ENCODE measurements around the gene PWP1.
"Not testable (repeated sequence)": the region's sequence is repeated elsewhere in the genome, so short reads cannot be mapped to it uniquely, and the experiment has no call there.

The PWP1 gene

DNA sequence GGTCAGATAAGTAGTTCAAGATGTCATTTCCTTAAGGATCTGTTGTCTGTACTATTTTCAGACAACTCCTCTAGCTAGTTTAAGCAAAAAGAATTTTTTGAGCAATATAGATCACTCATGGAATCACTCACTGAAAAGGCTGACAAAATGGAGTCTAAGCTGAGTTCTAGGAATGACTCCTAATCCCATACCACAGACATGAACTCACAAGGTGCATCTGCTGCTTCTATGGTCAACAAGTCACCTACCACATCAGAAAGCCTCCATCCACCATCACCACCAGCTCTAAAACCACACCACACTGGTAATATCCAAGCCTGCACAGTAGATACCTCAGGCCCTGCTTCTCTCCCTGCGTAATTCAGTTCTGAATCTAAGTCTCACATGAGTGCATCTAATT lies 33.0 kb downstream of the PWP1 start:
- CTCF ChIA-PET = no interaction called here
- DNase-seq (ENCODE audit: low read depth, low spot score) = no peak
- no peak overlapping the region for H3K4me3 ChIP-seq (ENCODE audit: low read depth, low read length)
- TF ChIP-seq, protein P1, sequence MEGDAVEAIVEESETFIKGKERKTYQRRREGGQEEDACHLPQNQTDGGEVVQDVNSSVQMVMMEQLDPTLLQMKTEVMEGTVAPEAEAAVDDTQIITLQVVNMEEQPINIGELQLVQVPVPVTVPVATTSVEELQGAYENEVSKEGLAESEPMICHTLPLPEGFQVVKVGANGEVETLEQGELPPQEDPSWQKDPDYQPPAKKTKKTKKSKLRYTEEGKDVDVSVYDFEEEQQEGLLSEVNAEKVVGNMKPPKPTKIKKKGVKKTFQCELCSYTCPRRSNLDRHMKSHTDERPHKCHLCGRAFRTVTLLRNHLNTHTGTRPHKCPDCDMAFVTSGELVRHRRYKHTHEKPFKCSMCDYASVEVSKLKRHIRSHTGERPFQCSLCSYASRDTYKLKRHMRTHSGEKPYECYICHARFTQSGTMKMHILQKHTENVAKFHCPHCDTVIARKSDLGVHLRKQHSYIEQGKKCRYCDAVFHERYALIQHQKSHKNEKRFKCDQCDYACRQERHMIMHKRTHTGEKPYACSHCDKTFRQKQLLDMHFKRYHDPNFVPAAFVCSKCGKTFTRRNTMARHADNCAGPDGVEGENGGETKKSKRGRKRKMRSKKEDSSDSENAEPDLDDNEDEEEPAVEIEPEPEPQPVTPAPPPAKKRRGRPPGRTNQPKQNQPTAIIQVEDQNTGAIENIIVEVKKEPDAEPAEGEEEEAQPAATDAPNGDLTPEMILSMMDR (IDR thresholded peaks at IDR 0.05; ENCODE audit: insufficient read depth, low read length, missing control alignments) = no peak
- POLR2A ChIA-PET = no interaction called here

DNA sequence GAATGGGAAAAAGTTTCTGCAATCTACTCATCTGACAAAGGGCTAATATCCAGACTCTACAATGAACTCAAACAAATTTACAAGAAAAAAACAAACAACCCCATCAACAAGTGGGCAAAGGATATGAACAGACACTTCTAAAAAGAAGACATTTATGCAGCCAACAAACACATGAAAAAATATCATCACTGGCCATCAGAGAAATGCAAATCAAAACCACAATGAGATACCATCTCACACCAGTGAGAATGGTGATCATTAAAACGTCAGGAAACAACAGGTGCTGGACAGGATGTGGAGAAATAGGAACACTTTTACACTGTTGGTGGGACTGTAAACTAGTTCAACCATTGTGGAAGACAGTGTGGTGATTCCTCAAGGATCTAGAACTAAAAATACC lies 41.7 kb downstream of the PWP1 start:
- CTCF ChIA-PET; DNase-seq (ENCODE audit: low read depth, low spot score); POLR2A ChIA-PET; H3K4me3 ChIP-seq (ENCODE audit: low read depth, low read length): not testable (repeated sequence)

DNA sequence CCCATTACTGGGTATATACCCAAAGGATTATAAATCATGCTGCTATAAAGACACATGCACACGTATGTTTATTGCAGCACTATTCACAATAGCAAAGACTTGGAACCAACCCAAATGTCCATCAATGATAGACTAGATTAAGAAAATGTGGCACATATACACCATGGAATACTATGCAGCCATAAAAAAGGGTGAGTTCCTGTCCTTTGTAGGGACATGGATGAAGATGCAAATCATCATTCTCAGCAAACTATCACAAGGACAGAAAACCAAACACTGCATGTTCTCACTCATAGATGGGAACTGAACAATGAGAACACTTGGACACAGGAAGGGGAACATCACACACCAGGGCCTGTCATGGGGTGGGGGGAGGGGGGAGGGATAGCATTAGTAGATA lies 42.1 kb downstream of the PWP1 start:
- H3K4me3 ChIP-seq (ENCODE audit: low read depth, low read length); DNase-seq (ENCODE audit: low read depth, low spot score); CTCF ChIA-PET; POLR2A ChIA-PET: not testable (repeated sequence)

DNA sequence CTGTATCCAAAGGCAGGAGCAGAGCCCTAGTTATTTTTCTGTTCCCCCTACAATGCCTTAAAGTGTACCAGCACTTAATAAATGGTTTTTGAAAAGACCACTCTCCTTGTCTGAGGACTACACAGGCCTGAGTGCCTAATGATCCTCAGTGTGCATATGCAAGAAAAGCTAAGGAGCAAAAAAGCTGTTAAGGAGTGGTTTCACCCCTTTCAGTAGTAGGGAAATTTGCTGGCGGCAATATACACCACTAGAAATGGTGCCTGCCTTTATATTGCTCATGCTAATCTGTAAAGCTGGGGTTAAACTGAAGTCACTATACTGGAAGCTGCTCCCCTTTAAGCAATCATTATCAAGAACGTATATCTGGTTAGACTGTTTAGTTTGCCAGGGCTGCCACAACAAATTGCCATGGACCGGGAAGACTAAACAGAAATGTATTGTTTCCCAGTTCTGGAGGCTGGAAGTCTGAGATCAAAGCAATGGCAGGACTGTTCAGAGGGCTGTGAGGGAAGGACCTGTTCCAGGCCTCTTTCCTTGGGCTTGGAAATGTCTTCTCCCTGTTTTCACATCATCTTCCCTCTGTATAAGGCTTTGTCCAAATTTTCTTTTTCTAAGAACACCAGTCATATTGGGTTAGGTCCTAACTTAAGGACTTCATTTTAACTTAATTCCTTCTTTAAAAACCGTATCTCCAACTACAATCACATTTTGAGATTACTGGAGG lies 45.2 kb downstream of the PWP1 start:
- no peak for DNase-seq (ENCODE audit: low read depth, low spot score)
- ChIA-PET POLR2A (no interaction called here), CTCF (no interaction called here)
- TF ChIP-seq, protein P1 (IDR thresholded peaks at IDR 0.05; ENCODE audit: insufficient read depth, low read length, missing control alignments) = no peak
- H3K4me3 ChIP-seq (ENCODE audit: low read depth, low read length) = no peak overlapping the region

DNA sequence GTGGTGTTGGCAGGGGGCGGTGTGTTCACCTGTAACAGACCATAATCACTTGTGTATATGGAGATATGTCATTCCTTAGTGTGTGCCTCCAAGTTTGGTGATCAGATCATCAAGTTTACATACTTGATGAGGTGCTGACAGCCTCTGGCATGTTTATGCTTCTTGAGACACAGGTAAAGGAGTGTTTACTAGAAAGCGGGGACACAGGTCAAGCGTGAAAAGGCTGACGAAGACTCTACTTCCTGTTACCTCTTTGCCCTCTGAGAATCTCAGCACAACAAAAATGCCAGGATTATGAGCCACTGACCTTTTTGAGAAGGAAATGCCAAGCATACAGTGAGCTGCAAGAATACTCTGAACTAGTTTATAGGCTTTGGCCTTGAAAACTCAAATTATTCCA lies 45.8 kb downstream of the PWP1 start:
- DNase-seq (ENCODE audit: low read depth, low spot score) = no peak
- POLR2A ChIA-PET = no interaction called here
- TF ChIP-seq, protein P1 (IDR thresholded peaks at IDR 0.05; ENCODE audit: insufficient read depth, low read length, missing control alignments) = no peak
- no peak overlapping the region for H3K4me3 ChIP-seq (ENCODE audit: low read depth, low read length)
- CTCF ChIA-PET = no interaction called here

DNA sequence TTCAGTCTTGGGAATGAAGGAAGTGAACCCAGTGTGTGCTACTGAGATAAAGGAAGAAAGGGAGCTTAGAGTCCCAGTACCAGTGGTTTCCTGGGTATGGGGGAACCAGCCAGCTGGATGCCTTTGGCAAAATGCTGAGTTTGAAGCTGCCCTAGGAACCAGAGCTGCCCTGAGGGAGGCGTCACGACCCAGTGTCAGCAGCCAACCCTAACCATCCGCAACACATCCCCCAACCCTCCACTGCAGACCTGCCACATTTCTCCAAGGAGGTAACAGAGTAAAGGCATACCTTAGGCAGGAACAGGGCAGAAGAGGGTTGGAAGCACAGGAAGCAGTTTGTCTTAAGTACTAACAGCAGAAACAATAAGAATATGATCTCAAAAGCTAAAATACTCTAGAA lies 46.8 kb downstream of the PWP1 start:
- TF ChIP-seq, protein P1 (IDR thresholded peaks at IDR 0.05; ENCODE audit: insufficient read depth, low read length, missing control alignments) = no peak
- DNase-seq (ENCODE audit: low read depth, low spot score) = no peak
- ChIA-PET POLR2A (no interaction called here), CTCF (no interaction called here)
- H3K4me3 ChIP-seq (ENCODE audit: low read depth, low read length) = no peak overlapping the region

DNA sequence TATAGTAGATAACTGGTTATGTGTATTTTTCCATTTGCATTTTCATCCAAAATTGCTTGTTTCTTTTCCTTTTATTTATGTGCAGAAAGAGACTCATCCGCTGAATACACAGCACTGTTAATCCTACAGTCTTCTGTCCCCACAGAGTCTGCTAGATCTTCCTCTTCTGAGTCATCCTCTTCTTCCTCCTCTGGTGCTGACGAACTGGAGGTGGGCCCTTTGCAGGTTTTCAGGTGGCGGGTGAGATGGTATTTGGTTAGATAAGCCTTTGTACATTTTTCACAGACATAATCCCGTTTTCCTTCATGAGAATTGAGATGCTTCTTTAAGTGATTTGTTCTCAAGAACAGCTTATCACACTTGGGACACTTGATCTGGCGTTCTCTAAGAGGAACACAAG lies 48.5 kb downstream of the PWP1 start:
- no peak overlapping the region for H3K4me3 ChIP-seq (ENCODE audit: low read depth, low read length)
- ChIA-PET POLR2A (no interaction called here), CTCF (no interaction called here)
- TF ChIP-seq, protein P1 (IDR thresholded peaks at IDR 0.05; ENCODE audit: insufficient read depth, low read length, missing control alignments) = no peak
- DNase-seq (ENCODE audit: low read depth, low spot score) = no peak

Measured in AG04449 (cell line).